ENCODE results near the gene SERAC1.

- TF ChIP-seq MAX (IDR thresholded peaks at IDR 0.05) (no peak), YY1 (IDR thresholded peaks at IDR 0.05) (no peak), CTCF (IDR thresholded peaks at IDR 0.05; ENCODE audit: low read depth, low read length, missing input control) (no peak), ZBTB33 (IDR thresholded peaks at IDR 0.05) (no peak), RAD21 (IDR thresholded peaks at IDR 0.05) (no peak), FOXA1 (IDR thresholded peaks at IDR 0.05) (no peak), HNF4G (IDR thresholded peaks at IDR 0.05) (no peak), TAF1 (conservative IDR thresholded peaks at IDR 0.05) (no peak), GABPA (IDR thresholded peaks at IDR 0.05 in 1 of 2, conservative IDR thresholded peaks at IDR 0.05 in 1 of 2) (no peak), EGR1 (IDR thresholded peaks at IDR 0.05; ENCODE audit: low read depth in 2 of 2) (no peak), SP1 (IDR thresholded peaks at IDR 0.05) (no peak)
Observed at GRCh38 chr6:158070513-158070912, 97.5 kb downstream of the SERAC1 start.
